Dermis blood vessel endothelial cell (primary cell): ENCODE results near the gene CHID1. TPM values are rescaled to one million over a fixed set of nuclear protein-coding genes. Genes with fewer than 3 reads are reported as not detected.

ENCODE experiments used
- DNase-seq: peaks from one replicate; pipeline ENCODE4 v3.0.0; 2010
- total RNA-seq: library from RNA; depleted of rRNA; stranded (reverse); fragments of >200 nt; gene quantifications from 2 replicates; pipeline ENCODE4 v1.2.3, GENCODE V29; 2014

CHID1 gene
- total RNA-seq, 1 donor from 2014 or later: 38.1 TPM

GRCh38 chr11:932435-932834 lies 21.8 kb upstream of the CHID1 start:
- DNase-seq: peak; percentile 82

- peak; percentile 90 for DNase-seq
Measured at GRCh38 chr11:931385-931784, 20.8 kb upstream of the CHID1 start.

DNA sequence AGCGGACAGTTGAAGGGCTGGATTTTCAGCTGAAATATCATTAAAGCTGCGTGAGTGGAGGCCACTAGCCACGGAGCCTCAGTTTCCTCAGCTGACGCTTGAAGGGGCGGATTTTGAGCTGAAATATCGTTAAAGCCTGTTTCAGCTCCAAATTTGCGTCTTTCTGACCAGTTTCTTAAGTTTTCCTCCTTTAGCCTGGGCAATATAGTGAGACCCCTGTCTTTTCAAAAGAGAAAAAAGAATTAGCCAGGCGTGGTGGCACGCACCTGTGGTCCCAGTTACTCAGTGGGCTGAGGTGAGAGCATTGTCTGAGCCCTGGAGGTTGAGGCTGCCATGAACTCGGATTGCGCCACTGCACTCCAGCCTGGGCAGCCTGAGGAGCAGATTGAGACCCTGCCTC lies 18.8 kb upstream of the CHID1 start:
- no peak for DNase-seq

- no peak for DNase-seq
Measured at GRCh38 chr11:928786-929185, 18.2 kb upstream of the CHID1 start.

- no peak for DNase-seq
Measured at GRCh38 chr11:927871-928270, 17.3 kb upstream of the CHID1 start.

GRCh38 chr11:926341-926916 lies 15.8 kb upstream of the CHID1 start:
- peak; percentile 89 for DNase-seq

DNA sequence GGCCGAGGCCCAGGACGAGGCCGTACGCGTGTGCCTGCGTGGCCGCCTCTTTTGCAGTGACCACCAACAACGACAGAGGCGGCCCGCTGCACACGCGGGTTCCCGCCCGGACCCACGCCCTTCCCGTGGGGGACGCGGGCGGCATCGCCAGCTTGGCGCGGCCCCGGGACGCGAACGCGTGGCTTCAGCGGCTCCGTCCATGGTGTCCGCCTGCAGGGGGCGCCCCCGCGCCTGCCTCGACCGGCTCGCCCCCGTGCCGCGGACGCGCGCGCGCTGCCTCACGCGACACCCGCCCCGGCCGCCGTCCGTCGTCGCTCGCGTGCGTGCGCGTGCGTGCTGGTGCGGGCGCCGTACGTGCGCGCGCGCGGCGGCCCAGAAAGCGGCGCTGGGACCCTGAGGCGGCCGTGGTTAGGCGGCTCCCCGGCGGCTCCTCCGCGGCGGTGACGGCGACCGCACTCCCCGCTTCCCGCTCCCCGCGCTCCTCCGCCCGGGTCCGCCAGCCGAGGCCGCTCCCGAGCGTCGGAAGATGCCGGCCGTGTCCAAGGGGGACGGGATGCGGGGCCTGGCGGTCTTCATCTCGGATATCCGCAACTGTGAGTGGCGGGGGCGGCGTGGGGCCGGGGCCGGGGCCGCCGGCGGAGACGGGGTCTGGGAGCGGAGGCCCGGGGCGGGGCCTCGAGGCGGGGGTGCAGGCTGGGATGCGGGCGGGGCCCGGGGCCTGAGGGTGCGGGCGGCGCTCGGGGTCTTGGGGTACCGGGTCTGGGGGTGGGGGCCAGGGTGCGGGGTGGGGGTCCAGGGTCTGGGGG lies 15.1 kb upstream of the CHID1 start, which contains the start of gene AP2A2:
TSS of gene AP2A2 (plus strand) at position 375 of the 806 bp plus-strand sequence. CDS start at position 527, 152 bp downstream.
- peak; percentile 95 for DNase-seq

- no peak for DNase-seq
Measured at GRCh38 chr11:925158-925495, 14.5 kb upstream of the CHID1 start.

- DNase-seq: no peak
Measured at GRCh38 chr11:924406-925157, 14.0 kb upstream of the CHID1 start.

DNA sequence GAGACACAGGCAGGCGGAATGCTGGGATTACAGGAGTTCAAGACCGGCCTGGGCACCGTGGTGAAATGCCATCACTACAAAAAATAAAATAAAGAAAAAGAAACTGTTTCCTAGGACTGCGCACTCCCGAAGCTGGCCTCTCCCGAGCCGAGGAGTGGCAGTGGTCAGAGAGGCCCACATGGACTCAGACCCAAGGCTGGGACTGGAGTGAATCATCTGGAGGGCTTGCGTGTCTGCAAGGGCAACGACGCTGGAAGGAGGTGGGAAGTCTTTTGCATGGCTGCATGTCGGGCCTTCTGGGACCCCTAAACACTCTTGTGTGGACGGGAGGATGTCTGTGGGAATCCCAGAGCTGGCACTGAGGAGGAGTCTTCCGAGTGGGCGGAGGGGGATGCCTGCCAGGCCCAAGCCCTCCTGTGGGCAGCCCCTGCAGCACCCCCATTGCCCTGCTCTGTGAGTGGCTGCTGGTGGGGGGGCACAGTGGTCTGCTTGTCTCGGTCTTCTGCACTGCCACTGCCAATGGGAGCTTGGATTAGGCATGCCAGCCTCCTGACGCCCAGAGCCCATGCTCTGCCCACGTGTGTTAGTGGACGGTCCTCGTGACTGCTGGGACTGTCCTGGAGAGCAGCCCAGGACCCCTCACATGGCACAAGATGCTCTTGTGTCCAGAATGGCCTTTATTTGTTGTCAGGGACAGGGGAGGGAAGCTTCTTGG lies 13.2 kb upstream of the CHID1 start:
- DNase-seq: no peak

GRCh38 chr11:921921-922678 lies 11.5 kb upstream of the CHID1 start:
- no peak for DNase-seq

DNA sequence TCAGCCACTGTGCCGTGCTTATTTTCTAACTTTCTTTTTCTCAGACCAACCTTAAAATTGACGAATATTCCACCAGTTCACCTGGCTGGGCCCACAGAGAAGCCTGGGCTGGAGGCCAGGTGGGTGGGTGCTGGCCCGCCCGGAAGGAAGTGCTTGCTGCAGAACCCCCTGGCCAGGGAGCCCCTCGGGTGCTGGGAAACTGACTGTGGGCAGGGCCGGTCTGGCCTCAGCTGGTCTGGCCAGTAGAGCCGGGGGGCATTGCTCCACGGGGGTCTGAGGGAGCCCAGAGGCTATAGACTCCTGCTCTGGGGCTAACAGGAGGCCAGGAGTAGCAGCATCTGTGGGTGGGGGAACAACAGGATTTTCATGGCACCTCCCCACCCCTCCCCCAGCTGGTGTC lies 6.8 kb upstream of the CHID1 start:
- no peak for DNase-seq

- DNase-seq: no peak
Measured at GRCh38 chr11:914747-915501, 4.3 kb upstream of the CHID1 start.

- no peak for DNase-seq
Measured at GRCh38 chr11:914204-914603, 3.6 kb upstream of the CHID1 start.

- no peak for DNase-seq
Measured at GRCh38 chr11:913043-913442, 2.4 kb upstream of the CHID1 start.

GRCh38 chr11:912266-912665 lies 1.7 kb upstream of the CHID1 start:
- no peak for DNase-seq

DNA sequence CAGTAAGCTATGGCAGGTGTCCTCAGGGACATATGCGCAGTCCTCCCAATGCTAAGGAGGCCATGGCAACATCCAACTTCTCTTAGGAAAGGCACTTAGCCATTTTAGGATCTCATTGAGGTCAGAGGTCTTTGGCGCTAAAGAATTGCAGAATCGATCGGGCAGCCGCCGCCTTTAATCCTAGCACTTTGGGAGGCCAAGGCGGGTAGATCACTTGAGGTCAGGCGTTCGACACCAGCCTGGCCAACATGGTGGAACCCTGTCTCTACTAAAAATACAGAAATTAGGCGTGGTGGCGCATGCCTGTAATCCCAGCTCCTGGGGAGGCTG lies 1.2 kb upstream of the CHID1 start:
- no peak for DNase-seq

GRCh38 chr11:911031-911889 lies 650 bp upstream of the CHID1 start:
- peak; percentile 58 for DNase-seq

GRCh38 chr11:910044-910588 lies 494 bp downstream of the CHID1 start:
- DNase-seq: no peak

- DNase-seq: no peak
Measured at GRCh38 chr11:909406-909805, 1.2 kb downstream of the CHID1 start.
